ENCODE results near the gene LGMN.

GRCh38 chr14:92781350-92781749, 32.9 kb upstream of the LGMN start:
- TF ChIP-seq TAF1 (IDR thresholded peaks at IDR 0.05; ENCODE audit: borderline replicate concordance, low read depth, low read length) (no peak), RAD21 (IDR thresholded peaks at IDR 0.05; ENCODE audit: low read length) (no peak), MAX (IDR thresholded peaks at IDR 0.05; ENCODE audit: low read depth) (no peak), YY1 (IDR thresholded peaks at IDR 0.05; ENCODE audit: low read depth) (no peak), CHD2 (IDR thresholded peaks at IDR 0.05; ENCODE audit: low read length, partially characterized antibody) (no peak), MXI1 (IDR thresholded peaks at IDR 0.05; ENCODE audit: low read depth, low read length) (no peak), POLR2AphosphoS5 (IDR thresholded peaks at IDR 0.05; ENCODE audit: low read depth, low read length) (no peak), EP300 (IDR thresholded peaks at IDR 0.05; ENCODE audit: borderline replicate concordance in 1 of 2, low read depth in 1 of 2, low read length in 1 of 2) (no peak), SIN3A (IDR thresholded peaks at IDR 0.05; ENCODE audit: borderline replicate concordance, low read depth, low read length) (no peak)
